HG03469 (cell line): ENCODE measurements around the gene MITF.

Source experiments
- ATAC-seq: cut with Tn5 transposase; IDR thresholded peaks from one replicate; pipeline ENCODE4 v1.9.1; 2021; ENCODE audit warnings: mild to moderate bottlenecking, moderate library complexity, moderate number of reproducible peaks; ENCODE audit not compliant: unreplicated experiment

Gene MITF

DNA sequence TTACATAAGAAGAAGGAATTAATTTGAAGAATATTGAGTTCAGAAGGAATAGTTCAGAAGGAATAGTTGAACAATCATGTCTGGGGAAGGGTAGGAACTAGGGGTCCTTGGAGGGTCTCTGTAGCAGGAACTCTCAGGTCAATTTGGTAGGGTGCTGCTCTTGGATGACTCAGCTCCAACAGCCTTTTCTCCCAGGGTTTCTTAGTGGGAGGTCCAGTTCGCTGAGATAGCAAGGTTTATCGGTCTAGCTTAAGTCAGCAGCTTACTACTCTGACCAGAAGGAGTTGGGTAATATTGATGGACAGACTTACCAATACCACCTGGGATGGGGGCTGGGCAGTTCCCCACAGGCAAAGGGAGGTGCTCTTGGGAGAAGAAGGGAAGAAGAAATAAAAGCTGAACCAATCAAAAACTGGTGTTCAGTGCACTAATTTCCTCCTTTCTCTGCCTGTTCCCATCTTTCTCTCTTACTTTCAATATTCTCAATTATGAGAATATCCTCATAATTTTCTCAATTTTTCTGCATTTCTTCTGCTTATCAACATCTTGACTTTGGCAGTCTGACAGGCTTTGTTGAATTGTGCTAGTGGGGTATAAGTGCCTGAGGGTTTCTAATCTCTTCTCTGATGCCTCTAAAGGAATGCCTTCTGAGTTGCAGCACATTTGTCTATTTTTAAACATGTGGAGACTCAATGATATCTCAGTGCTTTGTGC is 14.4 kb upstream of the MITF start:
- ATAC-seq = no peak

DNA sequence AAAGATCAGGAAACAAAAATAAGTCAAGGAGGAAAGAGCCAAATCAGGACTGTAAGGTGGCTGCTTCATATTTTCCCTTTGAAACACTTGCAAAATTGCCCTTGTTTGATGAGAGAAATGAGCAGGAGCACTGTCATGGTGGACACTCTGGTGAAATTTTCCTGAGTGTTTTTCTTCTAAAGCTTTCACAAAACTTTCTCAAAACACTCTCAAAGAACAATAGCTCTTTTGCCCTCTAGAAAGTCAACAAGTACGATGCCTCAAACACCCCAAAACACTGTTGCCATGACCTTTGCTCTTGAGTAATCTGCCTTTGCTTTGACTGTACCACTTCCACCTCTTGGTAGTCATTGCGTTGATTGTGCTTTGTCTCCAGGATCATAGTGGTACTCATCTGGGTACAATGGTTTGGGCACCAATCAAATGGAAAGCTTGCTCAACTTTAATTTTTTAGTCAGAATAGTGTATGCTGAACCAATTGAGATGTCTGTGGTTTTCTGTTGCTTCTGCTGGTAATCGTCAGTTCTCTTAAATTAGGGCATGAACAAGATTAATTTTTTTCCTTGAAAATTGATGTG is 13.2 kb upstream of the MITF start:
- ATAC-seq = no peak

DNA sequence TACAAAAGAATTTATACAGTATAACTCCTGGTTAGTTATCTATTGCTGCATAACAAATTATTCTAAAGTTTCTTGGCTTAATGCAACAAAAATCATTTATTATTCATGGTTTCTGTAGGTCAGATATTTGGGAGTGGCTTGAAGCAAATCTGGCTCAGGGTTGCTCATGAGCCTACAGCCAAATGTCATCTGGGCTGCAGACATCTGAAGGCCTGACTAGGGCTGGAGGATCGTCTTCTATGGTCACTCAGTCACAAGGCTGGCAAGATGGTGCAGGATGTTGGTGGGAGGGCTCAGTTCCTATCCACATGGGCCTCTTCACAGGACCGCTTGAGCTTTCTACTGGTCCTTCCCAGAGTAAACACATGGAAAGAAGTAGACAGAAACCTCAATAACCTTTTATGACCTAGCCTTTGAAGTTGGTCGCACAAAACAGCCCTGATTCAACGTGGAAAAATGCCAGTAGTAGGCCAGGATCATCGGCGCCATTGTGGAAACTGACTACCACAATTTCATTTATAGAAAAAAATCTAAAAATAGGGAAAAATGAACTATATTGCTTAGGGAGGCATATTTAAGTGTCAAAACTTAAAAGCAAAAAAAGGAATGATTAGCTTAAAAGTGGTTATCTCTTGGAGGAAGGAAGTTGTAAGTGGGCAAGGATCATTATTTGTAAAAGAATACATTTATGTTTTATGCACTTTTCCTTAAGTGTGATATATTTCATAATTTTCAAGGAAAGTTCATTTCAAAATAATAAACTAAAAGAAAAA is 9.9 kb upstream of the MITF start:
- no peak for ATAC-seq

DNA sequence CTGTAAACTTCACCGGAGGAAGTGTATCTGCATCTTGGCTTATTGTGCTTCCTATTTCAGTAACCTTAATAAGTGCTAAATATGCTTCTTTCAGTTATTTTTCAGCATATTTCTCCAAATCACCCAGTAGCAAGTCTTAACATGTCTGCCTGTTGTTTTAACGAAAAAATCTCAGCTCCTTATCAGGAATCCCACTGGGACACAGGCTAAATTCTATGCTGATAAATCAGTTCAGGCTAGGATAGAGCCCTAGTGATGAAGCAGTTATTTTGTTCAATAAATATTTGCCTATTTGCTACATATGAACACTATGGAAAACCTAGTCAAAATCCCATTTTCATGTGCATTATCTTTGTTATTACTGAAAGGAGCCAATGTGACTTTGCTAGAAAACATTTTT is 8.2 kb upstream of the MITF start:
- ATAC-seq = no peak

DNA sequence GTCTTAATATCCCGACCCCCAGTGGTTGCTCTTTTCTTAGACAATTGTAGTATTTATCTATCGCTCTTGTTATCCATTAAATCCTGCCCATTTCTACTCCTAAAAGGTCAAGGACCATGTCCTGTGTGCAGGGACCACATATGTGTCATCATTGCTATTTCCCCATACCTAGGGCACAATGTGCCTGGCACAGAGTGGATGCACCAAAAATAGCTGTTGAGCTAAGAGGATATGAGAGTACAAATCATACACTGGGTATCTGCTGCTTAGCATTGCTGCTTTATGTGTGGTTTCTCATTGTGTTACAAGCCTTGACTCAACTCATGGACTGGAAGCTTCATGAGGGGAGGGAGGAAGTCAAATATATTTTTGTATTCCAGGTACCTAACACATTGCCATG is 3.4 kb upstream of the MITF start:
- ATAC-seq = no peak

DNA sequence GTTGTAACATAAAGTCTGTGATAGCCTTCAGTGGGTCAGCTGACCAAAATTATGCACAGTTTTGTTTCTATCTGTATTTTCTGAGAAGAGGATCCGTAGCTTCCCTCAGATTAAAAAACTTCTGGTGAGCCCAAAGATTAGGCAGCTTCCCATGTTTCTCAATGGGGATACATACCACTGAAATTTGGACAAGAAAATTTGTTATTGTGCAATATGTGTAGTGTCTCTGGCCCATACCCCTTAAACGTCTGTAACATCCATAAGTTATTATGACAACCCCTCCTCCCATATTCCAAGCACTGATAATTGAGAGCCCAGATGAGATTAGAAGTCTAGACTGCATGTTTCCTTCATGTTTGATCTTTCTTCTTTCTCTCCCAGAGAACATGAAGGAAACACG is 1.9 kb upstream of the MITF start:
- no peak for ATAC-seq

DNA sequence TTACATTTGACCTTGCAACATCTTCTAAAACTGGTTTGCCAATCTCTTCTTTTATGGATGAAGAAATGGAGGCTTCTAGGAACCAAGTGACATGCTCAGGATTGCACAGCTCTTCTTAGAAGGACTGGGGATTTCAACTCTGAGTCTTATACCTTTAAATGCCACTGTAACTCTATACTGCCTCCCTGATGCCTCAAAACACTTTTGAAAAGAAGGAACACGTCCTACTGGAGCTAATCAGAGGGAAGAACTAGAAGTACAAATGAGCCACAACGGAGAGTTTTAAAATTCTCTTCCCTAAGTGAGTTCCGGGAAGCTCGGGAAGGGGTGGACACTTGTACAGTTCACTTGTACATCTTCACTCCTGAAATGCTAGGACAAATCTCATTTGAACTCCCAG is 949 bp upstream of the MITF start:
- no peak for ATAC-seq

DNA sequence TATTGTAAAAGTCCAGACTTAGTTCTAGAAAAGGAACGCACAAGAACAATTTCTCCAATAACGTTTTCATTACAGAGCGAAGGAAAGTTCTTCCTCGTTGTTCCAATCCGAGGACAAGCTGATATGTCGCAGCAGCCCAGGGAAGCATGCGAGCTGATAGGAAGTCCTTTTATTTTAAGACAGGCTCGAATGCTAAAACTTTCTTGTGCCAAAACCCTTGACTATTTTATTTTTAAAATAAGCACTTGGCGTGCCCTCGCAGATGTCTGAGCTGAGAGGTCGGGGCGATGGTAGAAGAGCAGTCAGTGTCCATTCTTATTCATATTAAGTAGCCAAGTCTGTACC is 433 bp upstream of the MITF start:
- no peak for ATAC-seq

DNA sequence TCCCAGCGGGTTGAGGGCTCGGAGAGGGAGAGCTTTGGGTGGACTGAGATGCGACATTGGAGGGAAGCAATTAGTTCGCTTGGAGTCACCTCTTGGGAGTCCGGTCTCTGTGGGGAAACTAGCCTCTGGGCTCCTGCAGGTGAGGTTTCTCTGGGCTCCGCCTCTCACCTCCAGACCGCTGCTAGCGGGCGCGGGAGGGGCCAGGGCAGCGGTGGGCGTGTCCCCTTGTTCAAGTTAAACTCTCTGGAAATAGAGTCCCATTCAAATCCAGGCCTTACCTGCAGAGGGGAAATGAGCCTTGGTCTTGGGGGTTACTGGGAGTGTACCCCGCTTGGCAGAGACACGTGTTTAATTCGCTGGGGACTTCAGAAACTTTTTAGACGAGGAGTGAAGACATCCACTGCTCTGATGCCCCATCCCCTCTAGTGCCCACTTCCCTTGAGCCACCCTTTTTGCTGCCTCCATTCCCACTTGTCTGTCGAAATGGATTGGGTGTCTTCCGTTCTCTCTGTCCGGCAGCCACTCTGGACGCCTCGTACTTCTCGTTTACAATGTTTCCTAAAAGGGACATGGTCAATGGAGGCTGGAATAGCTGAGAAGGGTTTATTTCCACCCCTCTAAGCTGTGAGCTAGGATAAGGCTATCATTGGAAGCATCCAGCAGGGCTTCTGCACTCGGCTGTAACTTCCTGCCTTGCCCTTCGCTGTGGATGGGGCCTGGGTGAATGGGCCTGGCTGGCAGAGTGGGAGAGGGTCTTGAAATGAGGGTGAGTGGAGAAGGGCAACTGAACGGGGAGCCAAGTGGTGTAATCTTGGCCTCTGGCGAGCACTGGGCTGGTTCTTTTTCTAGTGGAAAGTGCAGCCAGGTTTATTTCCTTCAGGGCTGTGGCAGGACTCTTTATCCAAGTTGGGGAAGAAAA is 1.1 kb downstream of the MITF start:
- no peak for ATAC-seq

DNA sequence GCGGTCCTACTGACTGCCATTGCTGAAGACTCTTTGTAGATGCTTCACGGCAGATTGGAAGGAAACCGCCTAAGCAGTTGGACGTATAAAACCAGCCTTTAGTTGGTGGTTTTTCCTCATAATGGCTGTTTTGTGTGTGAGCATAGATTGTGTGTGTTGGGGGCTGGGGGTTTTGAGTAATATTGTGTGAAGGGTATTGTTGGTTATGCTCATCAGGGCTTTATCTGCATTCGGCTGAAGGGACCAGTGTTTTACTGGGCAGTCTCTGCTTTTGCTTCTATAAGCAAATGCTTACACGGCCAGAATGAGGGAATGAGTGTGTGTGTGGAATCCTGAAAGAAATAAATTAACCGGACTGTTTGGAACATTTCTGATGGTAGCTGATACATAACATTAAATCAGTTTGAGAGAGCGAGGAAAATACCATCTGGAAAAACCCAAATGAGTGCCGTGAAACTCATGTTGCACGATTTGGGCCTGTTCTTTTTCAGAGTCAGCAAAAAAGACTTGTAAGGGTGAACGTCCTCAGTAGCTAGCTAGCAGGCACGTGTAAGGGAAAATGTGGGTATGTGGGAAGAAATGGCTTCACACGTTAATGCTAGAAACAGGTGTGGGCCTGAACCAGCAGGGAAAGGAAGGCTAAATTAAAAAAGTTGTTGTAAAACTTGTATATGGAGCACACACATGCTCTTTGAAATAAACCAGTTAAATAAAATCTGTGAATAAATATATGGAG is 1.9 kb downstream of the MITF start:
- no peak for ATAC-seq

DNA sequence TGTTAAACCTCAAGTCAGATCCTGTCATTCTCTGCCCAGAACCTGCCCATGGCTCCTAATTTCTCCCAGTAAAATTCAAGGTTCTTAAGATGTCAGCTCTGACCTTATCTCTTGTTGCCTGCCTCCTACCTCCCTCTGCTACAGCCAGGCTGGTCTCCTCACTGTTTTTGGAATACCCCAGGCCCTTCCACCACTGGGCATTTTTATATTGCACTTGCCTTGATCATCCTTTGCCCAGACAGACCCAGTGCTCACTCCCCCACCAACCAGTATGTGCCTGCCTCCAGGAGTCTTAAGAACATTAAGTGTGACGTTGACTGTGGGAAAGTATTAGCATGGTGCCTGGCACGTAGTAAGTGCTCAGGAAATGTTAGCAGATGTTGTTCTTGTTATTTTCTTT is 3.1 kb downstream of the MITF start:
- no peak for ATAC-seq

DNA sequence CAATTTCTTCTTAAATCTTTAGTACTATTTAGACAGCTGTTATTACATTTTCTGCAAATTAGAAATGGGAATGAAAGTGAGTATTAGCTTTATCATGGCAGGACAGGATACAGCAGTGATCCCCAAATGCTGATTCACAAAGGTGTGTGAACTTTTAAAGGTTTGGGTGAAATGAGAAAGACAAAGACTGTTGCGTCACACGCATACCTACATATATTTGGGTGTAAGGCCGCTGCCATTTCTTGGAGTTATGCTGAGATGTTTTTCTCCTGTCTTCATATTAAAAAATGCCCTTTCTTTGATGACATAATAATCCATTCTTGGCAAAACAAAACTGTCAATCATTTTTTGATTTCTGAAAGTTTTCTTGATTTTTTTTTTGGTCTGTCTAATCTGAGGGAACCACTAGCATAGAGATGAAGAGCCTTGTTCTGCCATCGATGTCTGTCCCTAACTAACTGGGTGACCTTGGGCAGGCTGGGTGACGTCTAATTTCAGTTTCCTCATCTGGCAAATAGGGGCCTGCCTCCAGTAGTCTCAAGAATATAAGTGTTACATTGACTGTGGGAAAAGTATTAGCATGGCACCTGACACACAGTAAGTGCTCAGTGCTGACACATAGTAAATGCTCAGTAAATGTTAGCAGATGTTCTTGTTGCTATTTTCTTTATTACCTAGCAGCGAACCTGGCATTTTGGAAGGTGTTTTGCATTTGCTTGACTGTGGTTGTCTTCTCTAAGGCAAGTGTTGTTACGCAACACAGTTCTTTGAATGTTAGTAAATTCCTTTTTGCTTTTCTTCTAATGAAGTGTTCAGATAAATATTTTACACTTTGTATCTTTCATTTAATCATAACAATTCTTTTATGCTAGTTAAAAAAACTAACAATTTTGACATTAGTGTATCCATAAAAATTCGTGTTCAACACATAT is 5.0 kb downstream of the MITF start:
- no peak for ATAC-seq

DNA sequence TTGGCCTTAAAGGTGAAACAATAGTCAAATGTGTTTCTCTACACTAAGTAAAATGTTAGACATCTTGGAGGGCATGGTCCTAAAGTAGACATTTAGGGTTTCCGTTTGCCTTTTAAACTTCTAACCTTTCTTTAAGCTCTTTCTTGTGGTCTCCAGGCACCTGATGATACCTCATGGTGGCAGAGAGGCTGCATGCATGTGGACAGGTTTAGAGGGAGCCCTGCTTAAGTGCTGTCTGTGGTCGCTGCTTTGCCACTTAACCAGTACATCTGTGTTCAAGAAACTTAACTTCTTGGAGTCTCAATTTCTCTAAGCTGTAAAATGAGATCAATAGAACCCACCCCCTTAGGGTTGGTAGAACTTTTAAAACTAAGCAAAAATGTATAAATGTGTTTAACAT is 6.2 kb downstream of the MITF start:
- ATAC-seq = no peak

DNA sequence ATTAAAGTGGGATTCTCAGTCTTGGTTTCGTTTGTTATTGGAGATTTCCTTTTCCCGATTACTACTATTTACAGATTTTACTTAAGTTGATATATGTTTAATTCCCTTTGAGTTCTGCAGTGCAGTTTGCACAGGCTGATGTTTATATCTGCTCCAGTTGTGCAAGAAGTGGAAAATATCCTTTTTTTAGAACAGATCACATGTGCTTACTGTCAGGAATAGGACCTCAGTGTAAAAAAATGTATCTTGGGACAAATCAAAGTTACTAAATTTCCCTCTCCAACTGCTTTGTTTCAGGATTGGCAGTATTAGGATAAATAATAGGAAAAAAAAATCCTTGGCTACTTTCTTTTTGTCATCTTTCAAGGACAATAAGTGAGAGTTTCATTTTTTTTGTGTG is 6.9 kb downstream of the MITF start:
- ATAC-seq = no peak

DNA sequence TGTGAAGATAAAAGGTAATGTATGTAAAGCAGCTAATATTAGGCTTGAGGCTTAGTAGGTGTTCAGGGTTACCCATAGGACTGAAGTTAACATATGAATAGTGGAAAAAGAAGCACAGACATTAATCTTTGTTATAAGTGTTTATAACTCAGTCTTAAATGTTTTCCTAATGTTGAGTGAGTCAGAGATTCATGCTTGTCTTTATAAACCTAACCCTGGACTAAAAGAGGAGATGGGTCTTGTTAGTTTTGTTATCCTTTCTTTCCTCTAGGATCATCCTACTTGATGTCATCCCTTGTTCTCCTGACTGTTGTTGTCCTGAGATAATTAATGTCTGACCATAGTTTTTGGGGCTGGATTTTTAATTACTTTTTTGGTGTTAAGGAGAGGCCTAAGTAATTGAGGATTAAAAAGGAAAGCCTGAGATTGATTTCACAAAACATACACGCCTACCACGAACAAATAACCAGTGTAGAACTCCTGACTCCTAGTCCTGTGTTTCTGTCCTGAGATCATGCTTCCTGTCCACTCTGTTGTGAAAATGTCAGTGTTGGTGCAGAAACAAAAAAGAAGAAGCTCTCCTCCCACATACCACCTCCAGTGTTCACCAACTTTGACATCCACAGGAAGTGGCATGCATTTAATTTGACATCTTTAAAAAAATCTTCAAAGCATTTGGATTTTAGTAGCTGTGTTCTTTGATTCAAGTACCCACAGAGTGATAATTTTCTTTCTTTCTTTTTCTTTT is 8.4 kb downstream of the MITF start:
- ATAC-seq = no peak

DNA sequence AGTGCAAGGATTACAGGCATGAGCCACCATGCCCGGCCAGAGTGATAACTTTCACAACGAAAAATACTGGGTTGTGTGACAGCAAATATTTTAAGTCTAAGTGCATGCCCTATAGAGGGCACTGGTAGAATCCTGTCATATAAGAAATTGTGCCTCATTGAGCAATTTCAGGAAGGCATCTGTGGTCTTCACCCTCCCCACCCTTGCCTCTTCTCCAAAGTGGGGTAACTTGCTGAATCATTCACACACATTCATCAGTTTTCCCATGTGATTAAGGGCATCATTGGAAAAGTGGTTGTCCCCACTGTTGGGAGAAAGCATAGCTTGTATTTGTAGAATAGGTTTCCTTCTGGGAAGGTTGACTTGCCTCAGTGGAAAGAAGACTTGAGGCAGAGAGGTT is 9.2 kb downstream of the MITF start:
- ATAC-seq = no peak

DNA sequence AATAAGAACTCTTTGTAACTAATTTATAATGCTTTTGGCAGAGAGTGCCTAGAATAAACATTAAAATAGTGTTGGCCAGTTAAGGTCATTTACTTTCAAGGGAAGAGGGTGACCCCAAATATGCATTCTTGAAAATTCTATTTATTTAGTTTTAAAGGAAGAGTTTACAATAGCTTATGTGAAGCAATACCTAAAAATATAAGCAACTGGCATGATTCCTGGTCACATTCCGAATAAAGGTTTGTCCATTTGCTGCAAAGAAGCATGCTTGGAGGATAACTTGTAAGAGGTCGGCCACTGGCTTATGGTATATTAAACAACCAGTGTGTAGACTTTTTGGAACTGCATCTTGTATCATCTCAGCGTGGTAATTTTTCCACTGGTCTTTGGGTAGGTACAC is 10.2 kb downstream of the MITF start:
- ATAC-seq = no peak

DNA sequence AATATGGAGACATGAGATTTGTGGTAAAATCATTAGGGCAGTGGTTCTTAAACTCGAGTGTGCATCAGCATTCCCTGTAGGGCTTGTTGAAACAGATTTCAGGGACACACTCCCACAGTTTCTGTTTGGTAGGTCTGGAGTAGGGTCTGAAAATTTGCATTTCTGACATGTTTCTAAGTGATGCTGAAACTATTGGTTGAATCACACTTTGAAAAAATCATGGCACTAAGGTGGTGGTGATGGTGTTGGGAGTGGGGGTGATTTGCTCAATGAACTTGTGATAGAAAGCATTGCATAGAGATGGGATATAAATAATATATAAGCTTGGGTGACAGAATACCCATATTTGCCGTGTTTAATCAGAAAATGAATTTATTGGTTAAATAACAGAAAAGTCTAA is 11.3 kb downstream of the MITF start:
- ATAC-seq = no peak

DNA sequence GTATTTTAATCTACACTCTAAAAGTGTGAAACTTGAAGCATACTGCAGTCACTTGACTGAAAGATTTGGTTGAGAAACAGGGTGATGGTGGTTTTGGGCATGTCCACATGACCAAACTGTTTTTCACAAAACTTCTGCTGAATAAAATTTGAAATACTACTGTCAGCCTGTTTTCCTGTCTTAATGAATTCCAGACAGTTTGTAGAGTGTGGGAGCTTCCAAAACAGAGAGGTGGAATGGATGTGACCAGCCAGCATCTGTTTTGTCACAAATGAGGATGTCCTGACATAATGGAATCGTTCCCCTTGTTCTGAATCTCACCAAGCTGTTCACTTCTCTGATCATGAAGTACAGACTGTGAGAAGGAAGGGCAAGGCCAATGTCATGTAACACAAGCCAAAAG is 11.8 kb downstream of the MITF start:
- no peak for ATAC-seq
